ENCODE results near the gene KMT2A. TPM values are rescaled to one million over a fixed set of nuclear protein-coding genes. Genes with fewer than 3 reads are reported as not detected.

KMT2A gene
- total RNA-seq, 1 donor from 2014 or later: 64.7 TPM

DNA sequence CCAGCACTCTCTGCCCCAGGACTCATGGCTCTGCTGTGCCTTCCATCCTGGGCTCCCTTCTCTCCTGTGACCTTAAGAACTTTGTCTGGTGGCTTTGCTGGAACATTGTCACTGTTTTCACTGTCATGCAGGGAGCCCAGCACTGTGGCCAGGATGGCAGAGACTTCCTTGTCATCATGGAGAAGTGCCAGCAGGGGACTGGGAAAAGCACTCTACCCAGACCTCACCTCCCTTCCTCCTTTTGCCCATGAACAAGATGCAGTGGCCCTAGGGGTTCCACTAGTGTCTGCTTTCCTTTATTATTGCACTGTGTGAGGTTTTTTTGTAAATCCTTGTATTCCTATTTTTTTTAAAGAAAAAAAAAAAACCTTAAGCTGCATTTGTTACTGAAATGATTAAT is 88.1 kb downstream of the KMT2A start:
- H3K36me3 ChIP-seq: peaks cover 40% of the 10 kb centered on the region
- DNase-seq: no peak
- H3K4me3 ChIP-seq: no peak overlapping the region
- H3K27me3 ChIP-seq: no peaks in the 10 kb centered on the region
- peak; percentile 22 for ATAC-seq
- H3K27ac ChIP-seq: no peak overlapping the region
- intact Hi-C loops (cut with DNase I): no loop called here
- no peaks in the 10 kb centered on the region for H3K9me3 ChIP-seq
- TF ChIP-seq, protein P1, sequence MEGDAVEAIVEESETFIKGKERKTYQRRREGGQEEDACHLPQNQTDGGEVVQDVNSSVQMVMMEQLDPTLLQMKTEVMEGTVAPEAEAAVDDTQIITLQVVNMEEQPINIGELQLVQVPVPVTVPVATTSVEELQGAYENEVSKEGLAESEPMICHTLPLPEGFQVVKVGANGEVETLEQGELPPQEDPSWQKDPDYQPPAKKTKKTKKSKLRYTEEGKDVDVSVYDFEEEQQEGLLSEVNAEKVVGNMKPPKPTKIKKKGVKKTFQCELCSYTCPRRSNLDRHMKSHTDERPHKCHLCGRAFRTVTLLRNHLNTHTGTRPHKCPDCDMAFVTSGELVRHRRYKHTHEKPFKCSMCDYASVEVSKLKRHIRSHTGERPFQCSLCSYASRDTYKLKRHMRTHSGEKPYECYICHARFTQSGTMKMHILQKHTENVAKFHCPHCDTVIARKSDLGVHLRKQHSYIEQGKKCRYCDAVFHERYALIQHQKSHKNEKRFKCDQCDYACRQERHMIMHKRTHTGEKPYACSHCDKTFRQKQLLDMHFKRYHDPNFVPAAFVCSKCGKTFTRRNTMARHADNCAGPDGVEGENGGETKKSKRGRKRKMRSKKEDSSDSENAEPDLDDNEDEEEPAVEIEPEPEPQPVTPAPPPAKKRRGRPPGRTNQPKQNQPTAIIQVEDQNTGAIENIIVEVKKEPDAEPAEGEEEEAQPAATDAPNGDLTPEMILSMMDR (IDR thresholded peaks at IDR 0.05): no peak
- H3K4me1 ChIP-seq: peaks cover 11% of the 10 kb centered on the region

DNA sequence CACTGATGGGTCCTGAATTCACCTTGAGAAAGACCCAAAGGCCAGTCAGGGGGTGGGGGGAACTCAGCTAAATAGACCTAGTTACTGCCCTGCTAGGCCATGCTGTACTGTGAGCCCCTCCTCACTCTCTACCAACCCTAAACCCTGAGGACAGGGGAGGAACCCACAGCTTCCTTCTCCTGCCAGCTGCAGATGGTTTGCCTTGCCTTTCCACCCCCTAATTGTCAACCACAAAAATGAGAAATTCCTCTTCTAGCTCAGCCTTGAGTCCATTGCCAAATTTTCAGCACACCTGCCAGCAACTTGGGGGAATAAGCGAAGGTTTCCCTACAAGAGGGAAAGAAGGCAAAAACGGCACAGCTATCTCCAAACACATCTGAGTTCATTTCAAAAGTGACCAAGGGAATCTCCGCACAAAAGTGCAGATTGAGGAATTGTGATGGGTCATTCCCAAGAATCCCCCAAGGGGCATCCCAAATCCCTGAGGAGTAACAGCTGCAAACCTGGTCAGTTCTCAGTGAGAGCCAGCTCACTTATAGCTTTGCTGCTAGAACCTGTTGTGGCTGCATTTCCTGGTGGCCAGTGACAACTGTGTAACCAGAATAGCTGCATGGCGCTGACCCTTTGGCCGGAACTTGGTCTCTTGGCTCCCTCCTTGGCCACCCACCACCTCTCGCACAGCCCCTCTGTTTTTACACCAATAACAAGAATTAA is 88.6 kb downstream of the KMT2A start:
- H3K9me3 ChIP-seq: no peaks in the 10 kb centered on the region
- no peak overlapping the region for H3K4me3 ChIP-seq
- TF ChIP-seq, protein P1 (IDR thresholded peaks at IDR 0.05): no peak
- intact Hi-C loops (cut with DNase I): no loop called here
- H3K36me3 ChIP-seq: peaks cover 34% of the 10 kb centered on the region
- H3K27me3 ChIP-seq: no peaks in the 10 kb centered on the region
- no peak overlapping the region for H3K27ac ChIP-seq
- DNase-seq (no peak), ATAC-seq (no peak)
- peaks cover 15% of the 10 kb centered on the region for H3K4me1 ChIP-seq

DNA sequence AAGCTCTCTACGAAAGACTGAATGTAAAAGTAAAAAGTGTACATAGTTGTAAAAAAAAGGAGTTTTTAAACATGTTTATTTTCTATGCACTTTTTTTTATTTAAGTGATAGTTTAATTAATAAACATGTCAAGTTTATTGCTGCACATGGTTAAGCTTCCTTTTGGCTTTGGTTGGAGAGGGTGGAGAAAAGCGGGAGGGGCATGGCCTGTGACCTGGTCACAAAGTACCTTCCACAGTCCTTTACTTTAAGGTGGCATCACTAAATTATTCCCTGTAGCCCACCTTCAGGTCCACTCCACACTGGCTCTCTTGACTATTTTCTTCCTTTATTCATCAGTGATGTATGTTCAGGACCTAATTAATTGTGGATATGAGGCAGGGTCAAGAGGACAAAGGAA is 90.4 kb downstream of the KMT2A start:
- H3K9me3 ChIP-seq: no peaks in the 10 kb centered on the region
- DNase-seq: no peak
- no peaks in the 10 kb centered on the region for H3K27me3 ChIP-seq
- H3K27ac ChIP-seq: no peak overlapping the region
- intact Hi-C loops (cut with DNase I): no loop called here
- peaks cover 17% of the 10 kb centered on the region for H3K36me3 ChIP-seq
- ATAC-seq: no peak
- TF ChIP-seq, protein P1 (IDR thresholded peaks at IDR 0.05): no peak
- H3K4me3 ChIP-seq: no peak overlapping the region
- H3K4me1 ChIP-seq: peaks cover 20% of the 10 kb centered on the region

DNA sequence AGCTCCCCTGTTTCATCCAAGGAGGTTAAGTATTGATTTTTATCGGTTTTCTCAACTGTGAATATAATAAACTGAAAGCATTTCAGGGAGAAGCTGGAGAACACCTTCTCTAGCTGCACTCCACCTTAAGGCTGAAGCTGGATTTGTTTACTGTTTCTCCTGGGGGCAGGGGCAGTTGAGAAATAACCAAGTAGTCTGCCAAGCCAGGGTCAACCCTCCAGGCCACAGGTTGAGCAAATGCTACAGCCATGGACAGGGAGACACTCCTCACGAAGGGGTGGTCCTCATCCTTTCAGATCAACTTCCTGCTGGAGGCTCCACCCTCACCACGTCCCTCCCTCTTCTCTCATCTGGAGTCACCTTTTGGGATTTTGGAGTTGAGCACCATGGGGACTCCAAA is 90.8 kb downstream of the KMT2A start, which contains the start of gene TTC36:
TSS of gene TTC36 (plus strand) at position 366 of the 400 bp plus-strand sequence. CDS start at position 387, 21 bp downstream.
- no peak within 1 kb of the TSS for H3K4me3 ChIP-seq
- no peaks in the 10 kb centered on the region for H3K27me3 ChIP-seq
- no peaks in the 10 kb centered on the region for H3K9me3 ChIP-seq
- ATAC-seq (no peak), DNase-seq (no peak)
- TF ChIP-seq, protein P1 (IDR thresholded peaks at IDR 0.05): no peak
- H3K27ac ChIP-seq: no peak within 1 kb of the TSS
- intact Hi-C loops (cut with DNase I): no loop called here
- peaks cover 13% of the 10 kb centered on the region for H3K36me3 ChIP-seq
- peaks cover 23% of the 10 kb centered on the region for H3K4me1 ChIP-seq

DNA sequence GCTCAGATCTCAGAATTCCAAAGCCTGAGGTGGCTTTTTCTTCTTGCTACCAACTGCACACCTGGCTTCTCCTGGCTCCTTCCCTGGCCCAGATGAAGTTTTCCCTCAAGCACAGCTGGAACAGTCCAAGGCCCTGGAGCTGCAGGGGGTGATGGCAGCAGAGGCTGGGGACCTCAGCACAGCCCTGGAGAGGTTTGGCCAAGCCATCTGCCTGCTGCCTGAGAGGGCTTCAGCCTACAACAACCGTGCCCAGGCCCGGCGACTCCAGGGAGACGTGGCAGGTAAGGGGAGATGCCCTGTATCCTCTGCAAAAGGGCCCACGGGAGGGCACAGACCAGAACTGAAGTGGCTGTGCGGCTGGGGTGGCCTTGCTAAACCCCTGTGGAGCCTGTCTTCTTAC is 92.2 kb downstream of the KMT2A start:
- Histone ChIP-seq H3K9me3 (no peaks in the 10 kb centered on the region), H3K4me1 (peaks cover 23% of the 10 kb centered on the region), H3K4me3 (no peak overlapping the region), H3K36me3 (no peaks in the 10 kb centered on the region), H3K27ac (no peak overlapping the region), H3K27me3 (no peaks in the 10 kb centered on the region)
- TF ChIP-seq, protein P1 (IDR thresholded peaks at IDR 0.05): no peak
- DNase-seq: no peak
- intact Hi-C loops (cut with DNase I): no loop called here
- ATAC-seq: no peak
